Gastroesophageal sphincter (tissue), 4 donors: ENCODE measurements around the gene PARD3B. TPM values are rescaled to one million over a fixed set of nuclear protein-coding genes. Genes with fewer than 3 reads are reported as not detected.

ENCODE experiments used
- ATAC-seq: fragments of 150-250 bp; one replicate; pipeline ENCODE4 v1.9.1; 2016; ENCODE audit warnings: mild to moderate bottlenecking, moderate library complexity
- H3K27ac ChIP-seq, 4 donors: fragments of 200-600 bp; sonication (generic) in 3 of 4; 1 replicate in 3 of 4; 2 replicates in 1 of 4; pipeline ENCODE4 v1.5.1; 2016 to 2019
- H3K27me3 ChIP-seq: fragments of 200-600 bp; sonication (generic); one replicate; pipeline ENCODE4 v1.5.1; 2019
- H3K36me3 ChIP-seq, 2 donors: fragments of 200-600 bp; sonication (generic); one replicate each; pipeline ENCODE4 v1.5.1; 2019; ENCODE audit warnings: control low read depth in 1 of 2
- H3K4me1 ChIP-seq, 3 donors: fragments of 200-600 bp; sonication (generic); 1 replicate in 2 of 3; 2 replicates in 1 of 3; pipeline ENCODE4 v1.5.1; 2016 to 2019; ENCODE audit warnings: control low read depth in 2 of 3
- H3K4me3 ChIP-seq, 2 donors: fragments of 200-600 bp; sonication (generic); one replicate each; pipeline ENCODE4 v1.5.1; 2019; ENCODE audit warnings: mild to moderate bottlenecking in 1 of 2, moderate library complexity in 1 of 2
- H3K9me3 ChIP-seq, 3 donors: fragments of 200-600 bp; sonication (generic); one replicate each; pipeline ENCODE4 v1.5.1; 2017 to 2019; ENCODE audit warnings: control low read depth in 2 of 3
- EP300 ChIP-seq: sonication (generic); formaldehyde crosslinking; IDR thresholded peaks from one replicate; pipeline ENCODE4 v1.6.1; 2017; ENCODE audit warnings: antibody characterized with exemption, mild to moderate bottlenecking
- POLR2A ChIP-seq, 2 donors: fragments of 450-650 bp; IDR thresholded peaks; one replicate each; pipeline ENCODE4 v1.6.1; 2017; ENCODE audit warnings: antibody characterized with exemption in 2 of 2, mild to moderate bottlenecking in 2 of 2, moderate library complexity in 1 of 2
- POLR2AphosphoS5 ChIP-seq: sonication (generic); formaldehyde crosslinking; IDR thresholded peaks from one replicate; pipeline ENCODE4 v1.6.1; 2017; ENCODE audit warnings: antibody characterized with exemption
- WGBS, 2 donors: methylation state at CpG; one replicate each; pipeline ENCODE4 v1.1.5; 2018; ENCODE audit warnings: low coverage in 1 of 2; 5-methylcytosine and 5-hydroxymethylcytosine counted together
- total RNA-seq, 4 donors: library from RNA; depleted of rRNA; stranded (reverse); fragments of >200 nt; gene quantifications; one replicate each; pipeline ENCODE4 v1.1.0, GENCODE V29; 2016
- TF ChIP-seq, protein P1 (sequence below), 4 experiments: fragments of 200-600 bp in 2 of 4; fragments of 450-650 bp in 2 of 4; sonication (generic) in 1 of 4; IDR thresholded peaks; one replicate each; pipeline ENCODE4 v1.5.1; 2017 to 2019; ENCODE audit warnings: antibody characterized with exemption in 4 of 4, mild to moderate bottlenecking in 2 of 4, moderate library complexity in 2 of 4

PARD3B gene
- total RNA-seq, 4 donors from 2014 or later, result 29.6 to 42.2 (median 41.0) TPM

DNA sequence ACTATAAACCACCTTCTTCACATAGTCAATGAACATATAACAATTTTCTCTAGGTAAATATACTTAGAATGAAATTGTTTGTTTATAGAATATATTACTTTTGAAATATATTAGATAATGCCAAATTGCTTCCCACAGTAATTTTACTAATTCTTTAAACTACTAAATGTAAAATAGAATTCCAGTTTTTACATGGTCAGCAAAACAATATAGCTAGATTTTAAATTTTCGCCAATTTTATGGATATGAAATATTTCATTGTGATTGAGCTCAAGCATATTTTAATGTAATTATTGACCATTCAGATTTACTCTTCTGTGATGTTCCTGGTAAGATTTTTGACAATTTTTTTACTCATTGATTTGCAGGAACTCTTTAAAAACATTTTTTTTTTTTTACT is 444.6 kb downstream of the PARD3B start:
- WGBS, 2 donors, result 92 to 96% methylated on average over 1 of the region's 1 CpG
- Histone ChIP-seq H3K4me3 (no peak overlapping the region), H3K9me3 (no peaks in the 10 kb centered on the region), H3K27ac (no peak overlapping the region), H3K27me3 (no peaks in the 10 kb centered on the region), H3K36me3 (no peaks in the 10 kb centered on the region), H3K4me1 (no peaks in the 10 kb centered on the region)
- TF ChIP-seq POLR2AphosphoS5 (no peak), POLR2A (IDR thresholded peaks at IDR 0.05) (no peak)
- TF ChIP-seq, protein P1, sequence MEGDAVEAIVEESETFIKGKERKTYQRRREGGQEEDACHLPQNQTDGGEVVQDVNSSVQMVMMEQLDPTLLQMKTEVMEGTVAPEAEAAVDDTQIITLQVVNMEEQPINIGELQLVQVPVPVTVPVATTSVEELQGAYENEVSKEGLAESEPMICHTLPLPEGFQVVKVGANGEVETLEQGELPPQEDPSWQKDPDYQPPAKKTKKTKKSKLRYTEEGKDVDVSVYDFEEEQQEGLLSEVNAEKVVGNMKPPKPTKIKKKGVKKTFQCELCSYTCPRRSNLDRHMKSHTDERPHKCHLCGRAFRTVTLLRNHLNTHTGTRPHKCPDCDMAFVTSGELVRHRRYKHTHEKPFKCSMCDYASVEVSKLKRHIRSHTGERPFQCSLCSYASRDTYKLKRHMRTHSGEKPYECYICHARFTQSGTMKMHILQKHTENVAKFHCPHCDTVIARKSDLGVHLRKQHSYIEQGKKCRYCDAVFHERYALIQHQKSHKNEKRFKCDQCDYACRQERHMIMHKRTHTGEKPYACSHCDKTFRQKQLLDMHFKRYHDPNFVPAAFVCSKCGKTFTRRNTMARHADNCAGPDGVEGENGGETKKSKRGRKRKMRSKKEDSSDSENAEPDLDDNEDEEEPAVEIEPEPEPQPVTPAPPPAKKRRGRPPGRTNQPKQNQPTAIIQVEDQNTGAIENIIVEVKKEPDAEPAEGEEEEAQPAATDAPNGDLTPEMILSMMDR (IDR thresholded peaks at IDR 0.05), result no peak
- ATAC-seq, result no peak

- no peaks in the 10 kb centered on the region for H3K9me3 ChIP-seq
- TF ChIP-seq POLR2A (IDR thresholded peaks at IDR 0.05), result no peak
- no peak for TF ChIP-seq POLR2AphosphoS5
- no peak for TF ChIP-seq EP300
- TF ChIP-seq, protein P1 (IDR thresholded peaks at IDR 0.05), result no peak
- no peak overlapping the region for H3K4me3 ChIP-seq
- no peaks in the 10 kb centered on the region for H3K4me1 ChIP-seq
- H3K27ac ChIP-seq, result no peak overlapping the region
- 80 to 87% methylated on average over 2 to 8 of the region's 8 CpGs for WGBS, 2 donors
- no peaks in the 10 kb centered on the region for H3K36me3 ChIP-seq
- ATAC-seq, result no peak
- H3K27me3 ChIP-seq, result no peaks in the 10 kb centered on the region
Measured at GRCh38 chr2:205001300-205001966, 456.2 kb downstream of the PARD3B start.

DNA sequence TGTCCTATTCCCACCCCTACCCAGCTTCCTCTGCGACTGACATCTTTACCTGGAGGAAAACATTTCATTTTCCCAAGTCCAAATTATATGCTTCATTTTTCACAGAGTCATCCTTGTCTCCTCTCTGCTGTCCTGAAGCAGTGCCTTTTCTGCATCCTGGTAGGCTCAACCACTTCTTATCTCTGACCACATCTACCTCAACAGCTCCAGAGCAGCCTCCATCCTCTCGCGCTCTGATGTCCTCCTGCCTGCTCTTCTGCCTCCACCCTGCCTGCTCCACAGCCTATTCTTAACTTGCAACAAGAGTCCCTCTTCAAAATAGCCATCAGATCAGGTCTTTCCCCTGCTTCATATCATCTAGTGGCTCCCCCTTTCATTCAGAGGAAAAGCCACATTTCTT is 457.1 kb downstream of the PARD3B start:
- no peak for ATAC-seq
- TF ChIP-seq POLR2AphosphoS5 (no peak), POLR2A (IDR thresholded peaks at IDR 0.05) (no peak), EP300 (no peak)
- TF ChIP-seq, protein P1 (IDR thresholded peaks at IDR 0.05), result no peak
- H3K9me3 ChIP-seq, result no peaks in the 10 kb centered on the region
- H3K27ac ChIP-seq, result no peak overlapping the region
- H3K4me3 ChIP-seq, result no peak overlapping the region
- H3K4me1 ChIP-seq, result no peaks in the 10 kb centered on the region
- H3K27me3 ChIP-seq, result no peaks in the 10 kb centered on the region
- 87 to 94% methylated on average over 3 of the region's 3 CpGs for WGBS, 2 donors
- no peaks in the 10 kb centered on the region for H3K36me3 ChIP-seq

DNA sequence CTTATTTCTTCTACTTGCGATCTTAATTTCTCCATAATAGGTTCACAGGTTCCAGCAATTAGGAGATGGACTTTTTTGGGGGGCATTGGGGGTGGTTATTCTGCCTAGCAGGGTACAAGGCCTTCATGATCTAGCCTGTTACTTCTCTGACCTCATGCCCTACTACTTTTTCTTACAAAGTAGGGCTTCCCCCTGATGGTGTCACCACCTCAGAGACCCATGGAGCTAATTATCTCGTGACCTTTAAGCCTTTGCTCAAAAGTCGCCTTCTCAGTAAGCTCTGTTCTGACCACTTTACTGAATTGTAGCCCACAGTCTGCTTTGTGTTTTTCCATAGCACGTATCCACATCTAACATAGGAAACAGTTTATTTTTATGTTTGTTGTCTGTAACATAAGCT is 458.0 kb downstream of the PARD3B start:
- H3K9me3 ChIP-seq, result no peaks in the 10 kb centered on the region

GRCh38 chr2:205010196-205010595 is 464.9 kb downstream of the PARD3B start:
- WGBS, 2 donors, result 0 to 92% methylated on average over 1 of the region's 1 CpG
- no peak overlapping the region for H3K27ac ChIP-seq
- H3K27me3 ChIP-seq, result no peaks in the 10 kb centered on the region
- H3K9me3 ChIP-seq, result no peaks in the 10 kb centered on the region
- H3K4me3 ChIP-seq, result no peak overlapping the region
- ATAC-seq, result no peak
- no peaks in the 10 kb centered on the region for H3K36me3 ChIP-seq
- TF ChIP-seq POLR2A (IDR thresholded peaks at IDR 0.05) (no peak), POLR2AphosphoS5 (no peak), EP300 (no peak)
- TF ChIP-seq, protein P1 (IDR thresholded peaks at IDR 0.05), result no peak
- peaks cover 0 to 13% (median 0%) of the 10 kb centered on the region in 3 donors for H3K4me1 ChIP-seq

More for the DNA sequence above, 458.0 kb downstream of the PARD3B start:
- 85 to 95% methylated on average over 3 to 4 of the region's 4 CpGs for WGBS, 2 donors
- no peak overlapping the region for H3K4me3 ChIP-seq
- no peaks in the 10 kb centered on the region for H3K27me3 ChIP-seq
- no peak overlapping the region for H3K27ac ChIP-seq
- TF ChIP-seq POLR2A (IDR thresholded peaks at IDR 0.05) (no peak), EP300 (no peak), POLR2AphosphoS5 (no peak)
- TF ChIP-seq, protein P1 (IDR thresholded peaks at IDR 0.05), result no peak
- no peak for ATAC-seq
- no peaks in the 10 kb centered on the region for H3K36me3 ChIP-seq
- no peaks in the 10 kb centered on the region for H3K4me1 ChIP-seq
